Ishikawa (cell line): Measurements from ENCODE around the gene WNT10A.

Experiments used
- CEBPB ChIP-seq: IDR thresholded peaks from 2 replicates; pipeline ENCODE4 v1.6.1; 2012
- CREB1 ChIP-seq: IDR thresholded peaks from 2 replicates; pipeline ENCODE4 v1.6.1; 2012; ENCODE audit warnings: low read depth
- EGR1 ChIP-seq: IDR thresholded peaks from 2 replicates; pipeline ENCODE4 v1.6.1; 2012
- EP300 ChIP-seq: IDR thresholded peaks from 2 replicates; pipeline ENCODE4 v1.6.1; 2012; ENCODE audit warnings: borderline replicate concordance
- FOXM1 ChIP-seq: IDR thresholded peaks from 2 replicates; pipeline ENCODE4 v1.6.1; 2012; ENCODE audit warnings: low read depth, borderline replicate concordance
- NFIC ChIP-seq: IDR thresholded peaks from 2 replicates; pipeline ENCODE4 v1.6.1; 2012
- RAD21 ChIP-seq: IDR thresholded peaks from 2 replicates; pipeline ENCODE4 v1.6.1; 2012; ENCODE audit warnings: low read depth
- TAF1 ChIP-seq: IDR thresholded peaks from 2 replicates; pipeline ENCODE4 v1.6.1; 2012; ENCODE audit warnings: low read depth, mild to moderate bottlenecking
- TEAD4 ChIP-seq: IDR thresholded peaks from 2 replicates; pipeline ENCODE4 v1.6.1; 2012
- YY1 ChIP-seq: IDR thresholded peaks from 2 replicates; pipeline ENCODE4 v1.6.1; 2012; ENCODE audit warnings: low read depth
- TF ChIP-seq, protein P1 (sequence below): IDR thresholded peaks from 2 replicates; pipeline ENCODE4 v1.6.1; 2012
- TF ChIP-seq, protein P2 (sequence below): IDR thresholded peaks from 2 replicates; pipeline ENCODE4 v1.6.1; 2012; ENCODE audit warnings: low read depth, mild to moderate bottlenecking
- TF ChIP-seq, protein P3 (sequence below): IDR thresholded peaks from 2 replicates; pipeline ENCODE4 v1.6.1; 2012

DNA sequence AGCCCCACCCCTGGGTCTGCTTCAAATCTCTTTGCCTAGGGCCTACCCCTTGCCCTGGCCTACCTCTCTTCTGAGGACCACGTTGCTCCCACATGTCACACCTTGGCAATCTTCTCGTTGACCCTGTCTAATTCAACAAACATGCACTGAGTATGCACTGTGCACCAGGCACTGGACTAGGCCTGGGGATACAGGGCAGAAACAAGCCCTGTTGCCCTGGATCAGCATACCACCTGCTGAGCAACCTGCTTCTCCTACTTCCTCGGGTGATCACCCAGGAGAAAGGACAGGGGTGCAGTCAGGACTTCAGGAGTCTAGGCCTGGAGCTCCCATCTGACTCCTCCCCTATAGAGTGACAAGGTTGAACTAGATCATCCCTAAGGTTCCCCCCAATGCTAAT is 9.7 kb downstream of the WNT10A start:
- TF ChIP-seq RAD21 (no peak), YY1 (no peak), TEAD4 (no peak), FOXM1 (no peak), EGR1 (no peak), CEBPB (no peak), EP300 (no peak), CREB1 (no peak), TAF1 (no peak), NFIC (no peak)
- TF ChIP-seq, protein P1, sequence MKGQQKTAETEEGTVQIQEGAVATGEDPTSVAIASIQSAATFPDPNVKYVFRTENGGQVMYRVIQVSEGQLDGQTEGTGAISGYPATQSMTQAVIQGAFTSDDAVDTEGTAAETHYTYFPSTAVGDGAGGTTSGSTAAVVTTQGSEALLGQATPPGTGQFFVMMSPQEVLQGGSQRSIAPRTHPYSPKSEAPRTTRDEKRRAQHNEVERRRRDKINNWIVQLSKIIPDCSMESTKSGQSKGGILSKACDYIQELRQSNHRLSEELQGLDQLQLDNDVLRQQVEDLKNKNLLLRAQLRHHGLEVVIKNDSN: no peak
- TF ChIP-seq, protein P2, sequence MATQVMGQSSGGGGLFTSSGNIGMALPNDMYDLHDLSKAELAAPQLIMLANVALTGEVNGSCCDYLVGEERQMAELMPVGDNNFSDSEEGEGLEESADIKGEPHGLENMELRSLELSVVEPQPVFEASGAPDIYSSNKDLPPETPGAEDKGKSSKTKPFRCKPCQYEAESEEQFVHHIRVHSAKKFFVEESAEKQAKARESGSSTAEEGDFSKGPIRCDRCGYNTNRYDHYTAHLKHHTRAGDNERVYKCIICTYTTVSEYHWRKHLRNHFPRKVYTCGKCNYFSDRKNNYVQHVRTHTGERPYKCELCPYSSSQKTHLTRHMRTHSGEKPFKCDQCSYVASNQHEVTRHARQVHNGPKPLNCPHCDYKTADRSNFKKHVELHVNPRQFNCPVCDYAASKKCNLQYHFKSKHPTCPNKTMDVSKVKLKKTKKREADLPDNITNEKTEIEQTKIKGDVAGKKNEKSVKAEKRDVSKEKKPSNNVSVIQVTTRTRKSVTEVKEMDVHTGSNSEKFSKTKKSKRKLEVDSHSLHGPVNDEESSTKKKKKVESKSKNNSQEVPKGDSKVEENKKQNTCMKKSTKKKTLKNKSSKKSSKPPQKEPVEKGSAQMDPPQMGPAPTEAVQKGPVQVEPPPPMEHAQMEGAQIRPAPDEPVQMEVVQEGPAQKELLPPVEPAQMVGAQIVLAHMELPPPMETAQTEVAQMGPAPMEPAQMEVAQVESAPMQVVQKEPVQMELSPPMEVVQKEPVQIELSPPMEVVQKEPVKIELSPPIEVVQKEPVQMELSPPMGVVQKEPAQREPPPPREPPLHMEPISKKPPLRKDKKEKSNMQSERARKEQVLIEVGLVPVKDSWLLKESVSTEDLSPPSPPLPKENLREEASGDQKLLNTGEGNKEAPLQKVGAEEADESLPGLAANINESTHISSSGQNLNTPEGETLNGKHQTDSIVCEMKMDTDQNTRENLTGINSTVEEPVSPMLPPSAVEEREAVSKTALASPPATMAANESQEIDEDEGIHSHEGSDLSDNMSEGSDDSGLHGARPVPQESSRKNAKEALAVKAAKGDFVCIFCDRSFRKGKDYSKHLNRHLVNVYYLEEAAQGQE: no peak
- TF ChIP-seq, protein P3, sequence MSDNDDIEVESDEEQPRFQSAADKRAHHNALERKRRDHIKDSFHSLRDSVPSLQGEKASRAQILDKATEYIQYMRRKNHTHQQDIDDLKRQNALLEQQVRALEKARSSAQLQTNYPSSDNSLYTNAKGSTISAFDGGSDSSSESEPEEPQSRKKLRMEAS: no peak
